DOHH2 (cell line): ENCODE measurements around the gene SLBP.
"Not testable (repeated sequence)": the region's sequence is repeated elsewhere in the genome, so short reads cannot be mapped to it uniquely, and the experiment has no call there.

Source experiments
- H3F3A ChIP-seq: fragments of 200-600 bp; sonication (generic), shearing (Covaris generic); 2 replicates; pipeline ENCODE4 v1.6.0; 2016; ENCODE audit warnings: antibody characterized with exemption, mild to moderate bottlenecking; ENCODE audit not compliant: control insufficient read depth, insufficient read depth
- H3K27ac ChIP-seq: fragments of 200-600 bp; sonication (generic); 2 replicates; pipeline ENCODE4 v1.5.1; 2014; ENCODE audit warnings: low read depth, mild to moderate bottlenecking, low read length, moderate library complexity
- H3K27me3 ChIP-seq: fragments of 200-600 bp; sonication (generic); 2 replicates; pipeline ENCODE4 v1.6.1; 2014; ENCODE audit warnings: mild to moderate bottlenecking, low read length, mixed read lengths; ENCODE audit not compliant: control insufficient read depth
- H3K36me3 ChIP-seq: fragments of 200-600 bp; sonication (generic); 2 replicates; pipeline ENCODE4 v1.6.1; 2014; ENCODE audit warnings: mild to moderate bottlenecking, low read length, moderate library complexity, mixed read lengths; ENCODE audit not compliant: control insufficient read depth
- H3K4me1 ChIP-seq: fragments of 200-600 bp; sonication (generic); 2 replicates; pipeline ENCODE4 v1.6.1; 2014; ENCODE audit warnings: mild to moderate bottlenecking, low read length, mixed read lengths; ENCODE audit not compliant: control insufficient read depth
- H3K4me2 ChIP-seq: fragments of 200-600 bp; sonication (generic); 2 replicates; pipeline ENCODE4 v1.6.0; 2014; ENCODE audit warnings: mild to moderate bottlenecking, low read length, moderate library complexity
- H3K4me3 ChIP-seq: fragments of 200-600 bp; sonication (generic); 2 replicates; pipeline ENCODE4 v1.5.1; 2014; ENCODE audit warnings: mild to moderate bottlenecking, low read length, mixed read lengths
- H3K79me2 ChIP-seq: fragments of 200-600 bp; sonication (generic); 2 replicates; pipeline ENCODE4 v1.6.1; 2014; ENCODE audit warnings: mild to moderate bottlenecking, low read length, mixed read lengths; ENCODE audit not compliant: control insufficient read depth
- H3K9me2 ChIP-seq: fragments of 200-600 bp; sonication (generic); replicated peaks from 2 replicates; pipeline ENCODE4 v1.6.1; 2014; ENCODE audit warnings: mild to moderate bottlenecking, low read length, mixed read lengths; ENCODE audit not compliant: control insufficient read depth
- H3K9me3 ChIP-seq: fragments of 200-600 bp; sonication (generic); 2 replicates; pipeline ENCODE4 v1.6.1; 2014; ENCODE audit warnings: antibody characterized with exemption, low read length, mixed read lengths; ENCODE audit not compliant: control insufficient read depth, insufficient read depth
- H4K20me1 ChIP-seq: fragments of 200-600 bp; sonication (generic); 2 replicates; pipeline ENCODE4 v1.6.0; 2014; ENCODE audit warnings: low read depth, mild to moderate bottlenecking, antibody characterized with exemption, low read length, moderate library complexity; ENCODE audit not compliant: control insufficient read depth, insufficient read depth
- EZH2phosphoT487 ChIP-seq: fragments of 200-600 bp; sonication (generic); IDR thresholded peaks from 2 replicates; pipeline ENCODE4 v1.6.1; 2017; ENCODE audit warnings: borderline replicate concordance, mild to moderate bottlenecking, antibody characterized with exemption, low read length, moderate library complexity, mixed read lengths
- TF ChIP-seq, protein P1 (sequence below): fragments of 200-600 bp; sonication (generic); IDR thresholded peaks from one replicate; pipeline ENCODE4 v1.5.1; 2014; ENCODE audit warnings: antibody characterized with exemption, mild to moderate bottlenecking, low read depth, low read length; ENCODE audit not compliant: poor library complexity, severe bottlenecking

SLBP gene

DNA sequence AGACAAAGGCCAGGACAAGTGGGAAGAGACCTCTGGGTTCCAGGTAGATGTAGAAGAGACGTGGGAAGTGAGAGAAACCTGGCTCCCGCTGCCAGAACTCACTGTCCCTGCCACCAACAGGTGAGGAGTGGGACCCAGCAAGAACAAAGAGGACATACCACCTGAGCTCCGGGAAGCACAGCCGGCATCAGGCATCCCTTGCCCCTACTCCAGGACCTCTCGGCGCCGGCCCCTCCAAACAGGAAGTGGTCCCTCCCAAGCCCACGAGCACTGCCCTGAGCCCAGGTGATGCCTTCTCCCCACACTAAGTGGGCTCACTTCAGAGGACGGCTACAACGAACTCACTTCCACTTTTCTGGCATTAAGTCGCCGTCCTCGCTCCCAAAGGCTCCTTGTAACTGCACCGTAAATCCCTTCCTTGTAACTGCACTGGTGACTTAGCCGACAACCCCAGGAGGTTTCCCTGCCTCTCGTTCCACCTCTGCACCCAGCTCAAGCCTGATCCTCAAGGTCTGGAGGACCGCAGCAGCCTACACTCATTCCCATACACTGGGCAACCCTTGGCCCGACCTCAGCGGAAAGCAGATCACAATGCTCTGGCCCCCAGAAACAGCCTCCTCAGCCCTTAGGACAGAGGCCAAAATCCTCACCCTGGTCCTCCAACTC is 36.9 kb downstream of the SLBP start:
- H3K4me2 ChIP-seq, result no peak overlapping the region
- H3K36me3 ChIP-seq, result no peaks in the 10 kb centered on the region
- H3K9me3 ChIP-seq, result no peaks in the 10 kb centered on the region
- H3K4me3 ChIP-seq, result no peak overlapping the region
- H3K4me1 ChIP-seq, result no peaks in the 10 kb centered on the region
- TF ChIP-seq EZH2phosphoT487, result no peak
- TF ChIP-seq, protein P1, sequence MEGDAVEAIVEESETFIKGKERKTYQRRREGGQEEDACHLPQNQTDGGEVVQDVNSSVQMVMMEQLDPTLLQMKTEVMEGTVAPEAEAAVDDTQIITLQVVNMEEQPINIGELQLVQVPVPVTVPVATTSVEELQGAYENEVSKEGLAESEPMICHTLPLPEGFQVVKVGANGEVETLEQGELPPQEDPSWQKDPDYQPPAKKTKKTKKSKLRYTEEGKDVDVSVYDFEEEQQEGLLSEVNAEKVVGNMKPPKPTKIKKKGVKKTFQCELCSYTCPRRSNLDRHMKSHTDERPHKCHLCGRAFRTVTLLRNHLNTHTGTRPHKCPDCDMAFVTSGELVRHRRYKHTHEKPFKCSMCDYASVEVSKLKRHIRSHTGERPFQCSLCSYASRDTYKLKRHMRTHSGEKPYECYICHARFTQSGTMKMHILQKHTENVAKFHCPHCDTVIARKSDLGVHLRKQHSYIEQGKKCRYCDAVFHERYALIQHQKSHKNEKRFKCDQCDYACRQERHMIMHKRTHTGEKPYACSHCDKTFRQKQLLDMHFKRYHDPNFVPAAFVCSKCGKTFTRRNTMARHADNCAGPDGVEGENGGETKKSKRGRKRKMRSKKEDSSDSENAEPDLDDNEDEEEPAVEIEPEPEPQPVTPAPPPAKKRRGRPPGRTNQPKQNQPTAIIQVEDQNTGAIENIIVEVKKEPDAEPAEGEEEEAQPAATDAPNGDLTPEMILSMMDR, result no peak
- no peaks in the 10 kb centered on the region for H3K79me2 ChIP-seq
- no peaks in the 10 kb centered on the region for H3K27me3 ChIP-seq
- H3F3A ChIP-seq, result no peaks in the 10 kb centered on the region
- no peak overlapping the region for H3K27ac ChIP-seq
- no peaks in the 10 kb centered on the region for H3K9me2 ChIP-seq
- no peaks in the 10 kb centered on the region for H4K20me1 ChIP-seq

DNA sequence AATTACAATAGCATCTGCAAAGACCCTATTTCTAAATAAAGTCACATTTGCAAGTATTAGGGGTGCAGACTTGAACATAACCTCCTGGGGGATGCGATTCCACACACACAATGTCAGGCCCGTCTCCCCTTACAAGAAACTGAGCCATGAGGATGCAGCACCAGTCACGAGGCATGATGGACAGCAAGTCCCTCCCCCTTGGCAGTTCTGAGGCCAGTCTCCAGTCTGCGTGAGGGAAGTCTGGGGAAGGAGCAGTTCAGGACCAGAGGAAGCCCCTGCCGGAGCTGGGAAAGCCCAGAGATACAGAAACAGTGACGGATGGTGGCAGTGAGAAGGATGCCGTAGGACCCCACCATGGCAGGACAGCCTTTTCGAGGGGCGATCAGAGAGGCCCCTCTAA is 37.4 kb downstream of the SLBP start:
- Histone ChIP-seq H3K27ac (no peak overlapping the region), H3K4me2 (no peak overlapping the region), H3K79me2 (no peaks in the 10 kb centered on the region), H3K27me3 (no peaks in the 10 kb centered on the region), H3K4me1 (no peaks in the 10 kb centered on the region), H3K36me3 (no peaks in the 10 kb centered on the region), H3K9me3 (no peaks in the 10 kb centered on the region), H3K4me3 (no peak overlapping the region), H3K9me2 (no peaks in the 10 kb centered on the region), H4K20me1 (no peaks in the 10 kb centered on the region), H3F3A (no peaks in the 10 kb centered on the region)
- TF ChIP-seq, protein P1, result no peak
- no peak for TF ChIP-seq EZH2phosphoT487

DNA sequence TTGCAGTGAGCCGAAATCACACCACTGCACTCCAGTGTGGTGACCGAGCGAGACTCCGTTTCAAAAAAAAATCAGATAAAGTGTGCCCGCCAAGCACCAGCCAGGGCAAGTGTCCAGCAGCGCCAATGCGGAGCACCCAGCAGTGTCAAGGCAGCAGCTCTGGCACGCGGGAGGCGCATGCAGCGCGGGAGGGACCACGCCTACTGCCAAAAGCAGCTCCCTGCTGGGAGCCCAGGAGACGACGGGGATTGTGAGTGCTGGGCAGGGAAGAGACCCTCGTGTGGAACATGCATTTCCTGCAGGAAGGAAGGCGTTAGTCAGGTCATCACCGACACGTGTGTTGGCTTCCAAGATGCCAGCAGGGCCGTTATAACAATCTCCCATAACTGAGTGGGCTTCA is 38.4 kb downstream of the SLBP start:
- no peaks in the 10 kb centered on the region for H3K79me2 ChIP-seq
- no peaks in the 10 kb centered on the region for H3K9me2 ChIP-seq
- no peaks in the 10 kb centered on the region for H3K9me3 ChIP-seq
- H3F3A ChIP-seq, result no peaks in the 10 kb centered on the region
- no peak overlapping the region for H3K4me2 ChIP-seq
- H3K27me3 ChIP-seq, result no peaks in the 10 kb centered on the region
- TF ChIP-seq, protein P1, result no peak
- TF ChIP-seq EZH2phosphoT487, result no peak
- no peaks in the 10 kb centered on the region for H3K4me1 ChIP-seq
- H3K27ac ChIP-seq, result no peak overlapping the region
- H3K4me3 ChIP-seq, result no peak overlapping the region
- H4K20me1 ChIP-seq, result no peaks in the 10 kb centered on the region
- H3K36me3 ChIP-seq, result no peaks in the 10 kb centered on the region

DNA sequence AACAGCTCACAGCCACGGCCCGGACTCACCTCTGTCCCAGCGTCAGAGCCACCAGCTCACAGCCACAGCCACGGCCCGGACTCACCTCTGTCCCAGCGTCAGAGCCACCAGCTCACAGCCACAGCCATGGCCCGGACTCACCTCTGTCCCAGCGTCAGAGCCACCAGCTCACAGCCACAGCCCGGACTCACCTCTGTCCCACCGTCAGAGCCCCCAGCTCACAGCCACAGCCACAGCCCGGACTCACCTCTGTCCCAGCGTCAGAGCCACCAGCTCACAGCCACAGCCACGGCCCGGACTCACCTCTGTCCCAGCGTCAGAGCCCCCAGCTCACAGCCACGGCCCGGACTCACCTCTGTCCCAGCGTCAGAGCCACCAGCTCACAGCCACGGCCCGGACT is 41.1 kb downstream of the SLBP start:
- H3K4me2 ChIP-seq, H3K9me2 ChIP-seq, H3K4me1 ChIP-seq, H3K79me2 ChIP-seq, H3F3A ChIP-seq, H3K36me3 ChIP-seq, H3K4me3 ChIP-seq, H4K20me1 ChIP-seq, H3K27ac ChIP-seq, H3K27me3 ChIP-seq, H3K9me3 ChIP-seq: not testable (repeated sequence)
